Measurements from ENCODE around the gene PAX5.

DNA sequence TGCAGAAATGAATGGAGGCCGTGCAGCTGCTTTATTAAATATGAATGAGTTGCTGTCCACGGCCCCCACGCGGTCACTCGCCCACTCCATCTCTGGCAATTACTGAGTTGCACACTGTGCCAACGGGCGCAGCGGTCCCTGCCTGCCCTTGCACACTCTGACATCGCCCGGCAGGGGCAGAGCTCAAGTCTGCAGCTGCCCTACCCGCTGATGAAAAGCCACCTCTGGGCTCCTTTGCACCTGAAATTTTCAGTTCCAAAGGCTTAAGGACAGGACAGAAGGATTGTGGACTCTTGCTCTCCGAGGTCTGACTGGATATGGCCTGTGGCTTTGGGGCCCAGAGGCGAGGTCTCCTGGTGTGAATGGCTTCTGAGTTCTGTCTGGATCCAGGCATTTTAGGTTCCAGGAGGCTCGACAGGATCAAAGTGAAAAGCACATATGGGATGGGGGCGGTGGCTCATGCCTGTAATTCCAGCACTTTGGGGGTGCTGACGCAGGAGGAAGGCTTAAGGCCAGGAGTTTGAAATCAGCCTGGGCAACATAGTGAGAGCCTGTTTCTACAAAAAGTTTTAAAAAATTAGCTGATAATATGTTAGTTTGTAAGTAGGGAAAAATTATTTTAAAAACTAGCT is 201.8 kb downstream of the PAX5 start:
- no peak for TF ChIP-seq CTCF (IDR thresholded peaks at IDR 0.05)
- TF ChIP-seq ZFX (IDR thresholded peaks at IDR 0.05; ENCODE audit: borderline replicate concordance) = no peak
